Heart left ventricle (tissue), 16 donors: ENCODE results near the gene PALLD. TPM values are rescaled to one million over a fixed set of nuclear protein-coding genes. Genes with fewer than 3 reads are reported as not detected.

Experiments
- ATAC-seq, 4 donors: fragments of 200-7000 bp; cut with Tn5 transposase; one replicate each; pipeline ENCODE4 v1.9.1; 2020 to 2022; ENCODE audit warnings: moderate library complexity in 4 of 4, mild to moderate bottlenecking in 3 of 4, moderate number of reproducible peaks in 1 of 4
- DNase-seq, 5 donors: peaks; one replicate each; pipeline ENCODE4 v3.0.0-alpha.2; 2020
- H3K27ac ChIP-seq, 12 donors: fragments of 200-600 bp; sonication (generic) in 4 of 12; one replicate each; pipeline versions ENCODE4 v1.5.0 to v1.8.0; 2016 to 2022; ENCODE audit warnings: mild to moderate bottlenecking in 2 of 12
- H3K27me3 ChIP-seq, 9 donors: fragments of 200-600 bp; sonication (generic) in 2 of 9; one replicate each; pipeline versions ENCODE4 v1.5.1 to v1.8.0; 2016 to 2022; ENCODE audit warnings: mild to moderate bottlenecking in 3 of 9
- H3K36me3 ChIP-seq, 9 donors: fragments of 200-600 bp; sonication (generic) in 2 of 9; one replicate each; pipeline versions ENCODE4 v1.5.0 to v1.8.0; 2018 to 2022; ENCODE audit warnings: mild to moderate bottlenecking in 2 of 9
- H3K4me1 ChIP-seq, 12 donors: fragments of 200-600 bp; sonication (generic) in 4 of 12; one replicate each; pipeline versions ENCODE4 v1.5.0 to v1.8.0; 2016 to 2022; ENCODE audit warnings: mild to moderate bottlenecking in 3 of 12
- H3K4me3 ChIP-seq, 12 donors: fragments of 200-600 bp; sonication (generic) in 4 of 12; one replicate each; pipeline versions ENCODE4 v1.5.0 to v1.8.0; 2017 to 2022; ENCODE audit warnings: mild to moderate bottlenecking in 9 of 12, moderate library complexity in 4 of 12
- H3K9me3 ChIP-seq, 12 donors: fragments of 200-600 bp; sonication (generic) in 4 of 12; one replicate each; pipeline versions ENCODE4 v1.5.0 to v1.8.0; 2016 to 2022; ENCODE audit warnings: mild to moderate bottlenecking in 1 of 12
- POLR2A ChIP-seq, 2 donors: fragments of 450-650 bp; IDR thresholded peaks; one replicate each; pipeline ENCODE4 v1.6.1; 2017; ENCODE audit warnings: antibody characterized with exemption in 2 of 2, mild to moderate bottlenecking in 2 of 2, moderate library complexity in 2 of 2
- WGBS, 4 donors: extraction: QIAGEN DNeasy Blood & Tissue Kit in 2 of 4; methylation state at CpG; one replicate each; pipeline versions ENCODE4 v1.1.5 to v1.1.7; 2013 to 2018; 5-methylcytosine and 5-hydroxymethylcytosine counted together
- intact Hi-C, 10 donors: fragments of 100-400 bp; cut with DNase I; formaldehyde crosslinking; loops; one replicate each; pipeline versions ENCODE4 v1.11.1 to v1.14.2; 2022
- polyA plus RNA-seq, 2 donors: library from polyadenylated mRNA; stranded (reverse); fragments of 200-250 nt; gene quantifications; one replicate each; pipeline ENCODE4 v1.2.3, GENCODE V29; 2013
- total RNA-seq, 9 donors: library from RNA; depleted of rRNA in 2 of 9; stranded (reverse); fragments of >200 nt in 2 of 9; fragmentation: NEBNext Ultra II Directional in 3 of 9; extraction: Animal tissue kit (Norgen Biotek cat#: 25700) in 3 of 9; gene quantifications; one replicate each; pipeline versions ENCODE4 v1.1.0 to v1.2.4, GENCODE V29; 2016 to 2023
- TF ChIP-seq, protein P1 (sequence below), 12 donors: fragments of 200-600 bp; sonication (generic) in 4 of 12; IDR thresholded peaks; one replicate each; pipeline versions ENCODE4 v1.5.0 to v1.8.0; 2018 to 2022; ENCODE audit warnings: antibody characterized with exemption in 12 of 12, mild to moderate bottlenecking in 5 of 12
- donor health status: ischemic (EF 13 %, LVEDD 7.1; RV severe dilation, severe dysfunction).
- donor health status: healthy with polysubstance abuse.
- donor health status: DM: no; HTN: yes; CAD: no.
- donor health status: DM: no; HTN: no; CAD: no.
- donor health status: ischemic (EF 25% LVEDD 6.9; RV normal size, moderate dysfunction).
- donor health status: ischemic (EF 25% LVEDD 5.7; RV mildly dilated, moderate dysfunction).
- donor health status: healthy.
- donor health status: DM: yes; HTN: yes; CAD: no.
- donor health status: ischemic (EF 35%, LVEDD 5.7; RV mildly dilated, moderate dysfunction).
- donor health status: nonischemic (EF 11% LVEDD 7.7; RV severe dilation, severe dysfunction).
- donor health status: DM: yes; HTN: yes; CAD: no.
- donor health status: PGD.
- donor health status: ischemic (EF 29% LVEDD 5.4; RV normal size, mild dysfunction).
- donor health status: nonischemic (EF 23%, LVEDD 6.1; RV moderate dilation, normal function).

PALLD gene
- total and polyA plus RNA-seq, 11 donors = 193 to 1,428 (median 1,015) TPM

DNA sequence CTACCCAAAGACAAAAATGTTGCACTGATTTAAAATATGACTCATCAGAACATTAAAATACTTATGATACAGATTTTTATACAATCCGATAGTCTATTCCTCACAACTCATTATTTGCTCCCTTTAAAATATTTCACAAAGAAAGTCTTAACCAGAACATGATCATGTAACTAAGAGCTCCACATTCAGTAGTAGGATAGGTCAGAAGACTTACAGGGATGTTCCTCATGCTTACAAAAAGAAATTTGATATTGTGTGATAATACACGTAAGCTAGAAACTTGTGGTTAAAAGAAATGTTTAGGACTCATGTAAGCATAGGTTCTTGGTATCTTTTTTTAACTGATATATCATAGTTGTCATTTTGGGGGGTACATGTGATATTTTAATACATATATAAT, 235.9 kb downstream of the PALLD start:
- no peak for TF ChIP-seq POLR2A (IDR thresholded peaks at IDR 0.05)
- TF ChIP-seq, protein P1, sequence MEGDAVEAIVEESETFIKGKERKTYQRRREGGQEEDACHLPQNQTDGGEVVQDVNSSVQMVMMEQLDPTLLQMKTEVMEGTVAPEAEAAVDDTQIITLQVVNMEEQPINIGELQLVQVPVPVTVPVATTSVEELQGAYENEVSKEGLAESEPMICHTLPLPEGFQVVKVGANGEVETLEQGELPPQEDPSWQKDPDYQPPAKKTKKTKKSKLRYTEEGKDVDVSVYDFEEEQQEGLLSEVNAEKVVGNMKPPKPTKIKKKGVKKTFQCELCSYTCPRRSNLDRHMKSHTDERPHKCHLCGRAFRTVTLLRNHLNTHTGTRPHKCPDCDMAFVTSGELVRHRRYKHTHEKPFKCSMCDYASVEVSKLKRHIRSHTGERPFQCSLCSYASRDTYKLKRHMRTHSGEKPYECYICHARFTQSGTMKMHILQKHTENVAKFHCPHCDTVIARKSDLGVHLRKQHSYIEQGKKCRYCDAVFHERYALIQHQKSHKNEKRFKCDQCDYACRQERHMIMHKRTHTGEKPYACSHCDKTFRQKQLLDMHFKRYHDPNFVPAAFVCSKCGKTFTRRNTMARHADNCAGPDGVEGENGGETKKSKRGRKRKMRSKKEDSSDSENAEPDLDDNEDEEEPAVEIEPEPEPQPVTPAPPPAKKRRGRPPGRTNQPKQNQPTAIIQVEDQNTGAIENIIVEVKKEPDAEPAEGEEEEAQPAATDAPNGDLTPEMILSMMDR (IDR thresholded peaks at IDR 0.05) = no peak
- Histone ChIP-seq H3K27me3 (no peaks in the 10 kb centered on the region), H3K27ac (no peak overlapping the region), H3K9me3 (peaks cover 0 to 8% (median 0%) of the 10 kb centered on the region in 12 donors), H3K4me3 (no peak overlapping the region), H3K36me3 (no peaks in the 10 kb centered on the region), H3K4me1 (peaks cover 0 to 62% (median 11%) of the 10 kb centered on the region in 12 donors)
- intact Hi-C loops = no loop called here
- DNase-seq = no peak
- WGBS, 4 donors = 80 to 92% (median 87%) methylated on average over 2 of the region's 2 CpGs
- no peak for ATAC-seq

DNA sequence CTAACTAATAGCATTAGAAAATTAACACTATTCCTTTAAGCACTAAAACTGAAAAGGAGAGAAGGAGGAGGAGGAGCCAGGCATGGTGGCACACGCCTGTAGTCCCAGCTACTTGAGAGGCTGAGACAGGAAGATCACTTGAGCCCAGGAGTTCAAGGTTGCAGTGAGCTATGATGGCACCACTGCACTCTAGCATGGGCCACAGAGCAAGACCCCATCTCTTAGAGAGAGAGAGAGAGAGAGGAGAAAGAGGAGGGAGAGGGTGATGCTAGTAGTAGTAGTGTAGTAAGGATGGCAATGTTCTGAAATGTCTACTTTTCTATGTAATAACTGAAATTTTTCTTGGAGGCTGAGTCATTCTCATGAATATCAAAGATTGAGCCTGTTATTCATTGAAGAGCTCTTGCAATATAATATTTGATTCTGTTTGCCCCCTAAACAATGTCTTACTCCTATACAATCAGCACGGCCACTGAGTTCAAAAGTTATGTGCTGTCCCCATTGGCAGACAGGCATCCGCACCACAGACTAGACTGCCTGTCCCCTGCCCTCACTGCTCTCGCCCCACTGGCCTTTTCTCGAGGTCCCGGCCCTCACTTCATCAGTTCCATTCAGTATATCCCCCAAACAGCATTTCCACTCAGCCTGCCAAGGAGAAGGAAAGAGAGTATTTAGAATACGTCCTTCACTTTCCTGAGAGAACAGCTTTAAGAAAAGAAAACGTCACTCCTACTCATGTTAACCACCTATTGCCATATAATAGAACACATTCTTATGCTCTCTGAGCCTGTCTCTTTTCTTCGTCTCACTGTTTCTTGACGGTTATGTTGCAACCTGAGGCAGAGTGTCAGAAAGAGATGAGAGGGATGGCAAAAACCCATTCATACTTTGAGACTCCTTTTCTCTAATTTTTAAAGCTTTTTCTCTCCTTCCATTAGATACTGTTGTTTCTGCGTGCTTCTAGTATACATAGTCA, 238.1 kb downstream of the PALLD start:
- no peaks in the 10 kb centered on the region for H3K27me3 ChIP-seq
- no peaks in the 10 kb centered on the region for H3K36me3 ChIP-seq
- no peak for DNase-seq
- ATAC-seq = peak in 3 of 4 donors; percentile 36 to 51 (median 40)
- 49 to 59% (median 53%) methylated on average over 11 of the region's 11 CpGs for WGBS, 4 donors
- intact Hi-C loops = no loop called here
- TF ChIP-seq POLR2A (IDR thresholded peaks at IDR 0.05) = no peak
- TF ChIP-seq, protein P1 (IDR thresholded peaks at IDR 0.05) = no peak
- H3K4me3 ChIP-seq = peak overlapping the region in 2 of 12 donors; percentile 7 to 15
- H3K4me1 ChIP-seq = peaks cover 0 to 72% (median 15%) of the 10 kb centered on the region in 12 donors
- H3K27ac ChIP-seq = peak overlapping the region in 10 of 12 donors; percentile 2 to 58 (median 46)
- H3K9me3 ChIP-seq = no peaks in the 10 kb centered on the region

DNA sequence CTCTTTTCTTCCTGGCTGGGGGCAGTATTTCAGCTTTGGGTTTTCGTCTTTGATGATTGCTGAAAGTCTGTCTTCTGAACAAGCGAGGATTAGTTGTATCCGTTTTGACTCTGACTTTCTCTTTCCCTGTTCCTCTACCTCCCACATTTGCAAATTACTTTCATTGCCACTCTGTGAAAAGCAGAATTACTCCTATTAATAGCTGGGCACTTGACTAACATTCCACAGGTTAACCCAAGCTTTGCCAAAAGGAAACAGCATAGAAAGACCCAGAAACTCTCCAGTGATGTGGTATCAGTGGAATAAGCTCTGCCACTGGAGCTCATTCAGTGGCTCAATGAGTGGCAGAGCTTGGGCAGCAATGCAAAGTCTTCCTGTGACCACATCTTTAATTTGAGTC, 238.9 kb downstream of the PALLD start:
- DNase-seq = no peak
- 29 to 57% (median 35%) methylated on average over 3 of the region's 3 CpGs for WGBS, 4 donors
- Histone ChIP-seq H3K36me3 (no peaks in the 10 kb centered on the region), H3K27me3 (no peaks in the 10 kb centered on the region), H3K4me3 (peak overlapping the region in 2 of 12 donors; percentile 7 to 15), H3K4me1 (peaks cover 0 to 67% (median 15%) of the 10 kb centered on the region in 12 donors), H3K9me3 (no peaks in the 10 kb centered on the region), H3K27ac (peak overlapping the region in 10 of 12 donors; percentile 2 to 58 (median 46))
- TF ChIP-seq POLR2A (IDR thresholded peaks at IDR 0.05) = no peak
- TF ChIP-seq, protein P1 (IDR thresholded peaks at IDR 0.05) = no peak
- peak; percentile 29 to 43 (median 38) for ATAC-seq
- intact Hi-C loops = no loop called here
